Stimulated activated CD4-positive, alpha-beta T cell treated with anti-CD3 and anti-CD28 coated beads, Interleukin-4, amount 100 ng/mL, for 4 hours (primary cell): ENCODE results near the gene CD300E.
"Not testable (repeated sequence)": the region's sequence is repeated elsewhere in the genome, so short reads cannot be mapped to it uniquely, and the experiment has no call there.

Experiments
- DNase-seq, 2 experiments: peaks; one replicate each; pipeline ENCODE4 v3.0.0-alpha.2; 2020

Gene CD300E

DNA sequence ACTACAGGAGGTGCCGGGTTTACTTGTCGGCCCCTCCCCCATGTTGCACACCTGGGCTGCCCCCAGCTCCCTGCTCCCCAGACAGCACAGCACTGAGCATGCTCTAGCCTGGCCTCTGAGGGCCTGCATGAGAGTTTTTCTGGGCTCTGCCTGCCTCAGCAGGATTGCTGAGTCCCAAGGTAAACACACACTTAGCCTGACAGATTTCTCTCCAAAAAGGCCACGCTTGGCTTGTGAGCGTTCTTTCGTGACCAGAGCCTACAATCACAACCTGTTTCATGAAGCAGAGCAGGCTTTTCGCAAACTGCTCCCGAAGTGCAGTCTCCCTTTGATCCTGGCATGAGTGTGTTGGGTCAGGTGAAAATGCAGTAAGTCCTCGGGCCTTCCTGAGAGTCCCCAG is 9.8 kb upstream of the CD300E start:
- DNase-seq: no peak

DNA sequence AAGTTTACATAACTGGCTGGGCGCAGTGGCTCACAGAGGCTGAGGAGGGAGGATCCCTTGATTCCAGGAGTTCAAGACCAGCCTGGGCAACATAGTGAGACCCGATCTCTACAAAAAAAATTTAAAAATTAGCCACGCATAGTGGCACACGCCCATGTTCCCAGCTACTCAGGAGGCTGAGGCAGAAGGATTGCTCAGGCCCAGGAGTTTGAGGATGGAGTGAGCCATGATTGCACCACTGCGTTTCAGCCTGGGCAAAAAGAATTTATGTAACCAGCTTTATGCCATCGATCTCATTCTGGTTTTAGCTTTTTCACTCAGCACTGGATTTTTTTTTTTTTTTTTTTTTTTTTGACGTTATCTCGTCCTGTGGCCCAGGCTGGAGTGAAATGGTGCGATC is 9.1 kb upstream of the CD300E start:
- DNase-seq: no peak

DNA sequence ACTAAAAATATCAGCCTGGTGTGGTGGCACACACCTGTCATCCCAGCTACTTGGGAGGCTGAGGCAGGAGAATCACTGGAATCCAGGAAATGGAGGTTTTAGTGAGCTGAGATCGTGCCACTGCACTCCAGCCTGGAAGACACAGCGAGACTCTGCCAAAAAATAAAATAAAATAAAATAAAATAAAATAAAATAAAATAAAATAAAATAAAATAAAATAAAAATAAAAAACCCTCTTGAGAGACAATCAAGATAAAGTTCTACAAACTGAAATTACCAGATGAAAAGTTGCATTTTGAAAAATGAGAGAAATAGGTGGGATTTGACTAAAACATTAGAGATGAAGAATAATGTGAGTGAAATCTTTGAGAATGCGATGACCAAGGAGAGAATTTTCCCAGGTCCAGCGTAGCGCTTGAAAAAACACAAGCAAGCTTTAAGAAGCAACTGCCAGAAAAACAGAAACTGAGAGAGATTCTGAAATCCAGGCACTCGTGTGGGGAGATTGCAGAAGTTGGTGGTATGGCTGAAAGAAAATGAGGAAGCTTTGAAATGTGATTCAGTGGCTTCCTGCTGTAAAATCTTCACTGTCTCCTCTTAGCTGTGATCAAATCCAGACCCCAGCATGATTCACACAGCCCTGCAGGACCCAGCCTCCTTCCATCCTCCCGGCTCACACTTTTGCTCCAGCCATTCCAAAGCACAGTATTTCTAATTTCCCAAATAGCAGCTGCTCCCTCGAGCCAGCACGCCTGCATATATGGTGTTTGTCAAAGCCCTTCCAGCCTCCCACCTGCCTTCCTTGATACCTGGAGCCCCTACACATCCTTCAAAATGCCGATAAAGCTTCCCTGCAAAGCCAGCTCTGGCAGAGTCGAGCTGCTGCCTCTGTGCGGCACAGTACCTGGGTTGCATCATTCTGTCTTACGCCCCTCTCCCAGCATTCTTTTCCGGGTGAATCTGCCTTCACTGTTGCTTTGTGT is 8.2 kb upstream of the CD300E start:
- no peak for DNase-seq

DNA sequence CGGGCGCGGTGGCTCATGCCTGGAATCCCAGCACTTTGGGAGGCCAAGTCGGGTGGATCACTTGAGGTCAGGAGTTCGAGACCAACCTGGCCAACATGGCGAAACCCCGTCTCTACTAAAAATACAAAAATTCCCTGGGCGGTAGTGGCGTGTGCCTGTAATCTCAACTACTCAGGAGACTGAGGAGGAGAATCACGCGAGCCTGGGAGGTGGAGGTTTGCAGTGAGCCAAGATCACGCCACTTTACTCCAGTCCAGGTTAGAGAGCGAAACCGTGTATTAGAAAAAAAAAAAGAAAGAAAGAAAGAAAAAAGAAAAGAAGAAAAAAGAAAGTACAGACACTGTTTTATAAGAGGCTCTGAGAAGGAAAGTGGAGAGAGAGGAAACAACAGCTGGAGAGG is 6.7 kb upstream of the CD300E start:
- DNase-seq: not testable (repeated sequence)

DNA sequence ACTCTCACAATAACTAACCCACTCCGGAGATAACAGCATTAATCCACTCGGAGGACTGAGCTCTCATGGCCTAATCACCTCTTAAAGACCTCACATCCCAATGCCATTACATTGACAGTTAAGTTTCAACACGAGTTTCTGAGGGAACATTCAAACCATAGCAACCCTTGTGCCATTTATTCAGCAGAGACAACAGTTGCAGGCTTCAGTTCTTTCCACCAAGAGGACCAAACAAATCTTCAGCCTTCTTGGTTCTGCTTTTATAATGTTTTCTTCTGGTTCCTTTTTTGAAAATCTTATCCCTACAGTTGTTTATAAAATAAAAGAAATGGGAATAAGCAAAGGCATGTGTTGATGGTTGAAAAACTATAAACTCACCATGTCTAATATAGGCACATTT is 2.1 kb upstream of the CD300E start:
- DNase-seq: no peak

DNA sequence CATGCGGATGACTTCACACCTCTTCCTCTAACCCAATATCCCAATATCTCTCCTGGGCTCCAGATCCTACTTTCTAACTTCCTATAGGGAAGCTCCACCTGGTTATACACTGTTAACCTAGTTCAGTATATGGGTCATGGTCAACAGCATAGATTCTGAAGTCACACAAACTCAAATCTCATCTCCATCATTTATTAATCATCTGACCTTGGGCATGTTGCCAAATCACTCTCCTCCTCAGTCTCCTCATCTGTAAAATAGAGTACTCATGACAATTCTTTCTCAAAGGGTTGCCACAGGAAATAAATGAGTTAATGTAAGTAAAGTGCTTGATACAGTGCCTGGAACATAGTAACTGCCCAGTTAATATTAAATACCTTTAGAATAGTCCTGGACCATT is 593 bp upstream of the CD300E start:
- no peak for DNase-seq

DNA sequence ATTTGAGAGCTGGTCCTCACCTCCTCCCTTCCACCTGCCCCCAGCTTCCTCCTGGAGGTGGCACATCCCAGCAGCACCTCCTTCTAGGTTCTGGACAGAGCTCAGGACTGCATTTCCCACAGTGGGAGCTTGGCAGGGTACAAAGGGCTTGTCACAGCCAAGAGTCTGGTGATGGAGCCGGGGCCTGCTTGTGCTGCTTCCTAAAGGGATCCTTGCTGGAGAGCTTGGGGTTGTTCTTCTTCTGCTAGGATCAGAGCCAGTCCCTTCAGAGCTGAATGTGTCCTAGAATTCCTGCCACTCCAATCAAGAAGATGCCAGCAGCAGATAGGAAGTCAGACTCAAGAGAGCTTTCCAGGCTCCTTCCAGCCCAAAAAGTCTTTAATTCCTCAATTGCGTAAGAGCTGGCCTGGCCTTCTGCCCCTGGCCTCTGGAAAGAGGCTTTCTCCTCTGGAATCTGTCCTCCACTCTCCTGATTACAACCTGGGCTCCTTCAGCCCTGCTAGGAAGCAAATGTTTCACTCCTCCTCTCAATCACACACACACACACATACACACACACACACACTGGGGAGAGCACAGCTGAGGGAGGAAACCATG is 4.4 kb downstream of the CD300E start:
- no peak for DNase-seq

DNA sequence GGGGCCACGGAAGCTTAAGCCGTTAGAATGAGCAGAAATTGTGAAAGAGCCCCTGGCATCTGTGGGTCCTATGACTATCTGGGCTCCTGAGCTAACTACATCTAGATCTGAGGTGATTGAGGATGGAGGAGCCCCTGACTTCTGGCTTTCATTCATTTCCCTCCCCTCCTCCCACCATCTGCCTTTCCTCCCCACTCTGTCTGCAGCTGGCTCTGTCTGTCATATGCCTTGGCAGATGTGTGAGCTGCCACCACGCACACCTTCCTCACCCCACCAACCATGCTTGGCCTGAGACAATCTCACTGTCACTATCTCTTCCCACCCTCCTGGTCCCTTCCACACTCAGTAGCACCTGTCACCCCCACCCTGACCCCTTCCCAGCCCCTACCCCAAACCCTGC is 5.1 kb downstream of the CD300E start:
- DNase-seq: no peak

DNA sequence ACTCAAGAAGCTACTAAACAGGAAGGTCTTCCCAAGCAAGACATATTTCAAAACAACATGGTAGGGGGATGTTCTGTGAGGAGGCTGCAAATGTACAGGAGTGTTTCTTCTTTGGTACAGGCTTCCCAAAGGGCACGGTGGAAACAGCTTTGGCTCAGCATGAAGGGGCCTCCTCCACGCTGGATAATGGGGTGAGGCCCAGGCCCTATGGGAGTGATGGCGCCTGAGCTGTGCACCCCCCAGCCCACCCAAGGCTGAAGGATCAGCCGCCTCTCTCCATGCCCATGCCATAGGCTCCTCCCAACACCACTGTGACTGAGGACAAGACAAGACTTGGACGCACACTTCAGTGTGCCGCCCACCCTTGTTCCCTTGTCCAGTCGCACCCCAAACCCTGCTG is 6.8 kb downstream of the CD300E start:
- DNase-seq: no peak

DNA sequence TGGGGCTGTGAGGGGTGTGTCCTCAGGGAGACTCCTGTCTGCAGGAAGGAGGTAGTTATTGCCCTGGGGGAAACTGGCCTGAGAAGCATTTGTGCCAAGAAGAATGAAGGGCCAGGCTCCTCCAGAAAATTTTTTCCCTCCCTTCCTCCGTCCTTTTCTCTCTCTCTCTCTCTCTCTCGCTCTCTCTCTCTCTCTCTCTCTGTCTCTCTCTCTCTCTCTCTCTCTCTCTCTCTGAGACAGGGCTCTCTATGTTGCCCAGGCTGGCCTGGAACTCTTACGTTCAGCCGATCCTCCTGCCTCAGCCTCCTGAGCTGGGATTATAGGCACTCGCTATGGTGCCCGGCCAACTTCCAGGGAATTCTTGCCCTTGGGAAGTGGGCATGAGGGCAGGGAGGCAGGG is 11.5 kb downstream of the CD300E start:
- no peak for DNase-seq

DNA sequence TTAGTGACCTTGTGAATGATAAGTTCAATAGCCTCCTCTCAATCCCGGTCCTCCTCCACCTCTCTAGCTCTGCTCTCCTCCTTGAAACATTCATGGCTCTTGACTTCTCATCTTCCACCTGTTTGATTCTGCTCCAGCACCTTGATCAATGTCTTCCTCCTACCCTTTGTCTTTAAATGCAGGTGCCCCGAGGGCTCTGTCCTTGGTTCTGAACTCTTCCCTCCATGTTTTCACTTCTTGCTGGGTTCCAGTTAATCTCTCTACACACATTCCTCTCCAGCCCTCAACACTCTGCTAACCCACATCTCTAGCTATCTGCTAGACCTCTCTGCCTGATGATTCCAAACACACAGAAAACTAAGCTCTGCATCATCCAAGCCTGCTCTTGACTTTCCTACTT is 13.4 kb downstream of the CD300E start:
- no peak for DNase-seq

DNA sequence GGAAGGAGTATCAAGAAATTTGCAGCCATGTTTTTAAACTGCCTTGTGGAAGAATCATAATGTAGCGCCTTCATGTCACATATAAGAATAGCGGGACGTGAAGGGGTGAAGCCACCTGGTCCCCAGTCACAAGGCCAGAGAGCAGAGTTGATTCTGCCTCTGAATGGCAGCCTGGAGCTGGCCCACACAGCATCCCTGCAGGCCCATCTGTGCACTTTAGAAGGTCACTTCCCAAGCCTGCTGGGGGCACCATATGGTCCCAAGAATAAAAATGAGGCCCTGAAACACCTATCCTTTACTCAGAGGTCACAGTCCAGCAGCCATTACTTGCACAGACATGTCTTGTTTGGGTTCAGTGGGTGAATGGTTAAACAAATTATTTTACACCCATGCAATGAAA is 15.0 kb downstream of the CD300E start:
- no peak for DNase-seq

DNA sequence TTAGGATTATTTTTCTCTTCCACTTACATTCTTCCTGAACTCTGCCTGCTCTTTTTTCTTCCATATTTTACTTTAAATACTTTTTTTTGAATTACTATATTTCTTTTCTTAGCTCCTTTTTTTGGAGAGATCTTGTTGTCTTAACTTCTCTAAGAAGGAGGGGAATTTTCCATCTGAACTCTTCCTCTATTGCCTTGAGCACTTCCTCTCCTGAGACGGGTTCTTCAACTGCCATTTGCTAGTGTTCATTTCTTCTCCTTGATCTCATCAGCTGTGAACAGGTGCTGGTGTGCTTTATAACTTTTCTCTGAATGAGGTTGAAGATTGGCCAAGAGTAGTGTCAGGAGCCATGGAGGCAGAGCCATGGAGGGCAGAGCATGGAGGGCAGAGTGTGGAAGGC is 16.3 kb downstream of the CD300E start:
- DNase-seq: no peak

DNA sequence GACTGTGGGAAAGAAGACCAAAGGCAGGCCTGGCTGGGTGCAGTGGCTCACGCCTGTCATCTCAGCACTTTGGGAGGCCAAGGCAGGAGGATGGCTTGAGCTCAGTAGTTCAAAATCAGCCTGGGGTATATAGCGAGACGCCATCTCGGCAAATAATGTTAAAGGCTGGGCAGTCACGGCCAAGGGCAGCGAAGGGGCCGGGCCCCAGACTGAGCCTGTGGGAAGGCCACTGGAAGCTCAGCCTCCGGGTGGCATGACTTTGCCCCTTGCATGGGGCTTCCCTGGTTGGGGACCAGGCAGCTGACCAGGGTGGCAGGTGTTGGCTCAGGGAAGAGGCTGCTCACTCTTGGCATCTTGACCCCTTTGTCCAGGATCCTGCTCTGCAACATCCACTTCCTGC is 17.5 kb downstream of the CD300E start:
- DNase-seq: no peak

DNA sequence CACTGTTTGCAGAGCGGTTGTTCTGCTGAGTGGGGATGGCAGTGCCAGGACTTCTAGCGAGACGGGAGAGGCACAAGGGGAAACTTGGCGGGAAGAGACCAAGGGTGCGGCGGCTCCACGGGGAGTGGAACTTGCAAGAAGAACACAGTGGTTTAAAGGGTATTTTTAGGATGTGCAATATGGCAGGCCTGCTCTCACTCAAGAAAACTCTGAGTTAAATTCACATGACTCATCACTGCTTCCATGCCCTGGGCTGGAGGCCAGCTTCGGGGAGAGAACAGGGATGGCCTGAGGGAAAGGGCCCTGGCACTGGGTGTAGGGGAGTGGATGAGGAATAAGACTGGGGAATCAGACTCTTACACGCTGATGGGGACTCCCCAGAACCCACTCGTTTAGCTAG is 18.2 kb downstream of the CD300E start:
- no peak for DNase-seq

DNA sequence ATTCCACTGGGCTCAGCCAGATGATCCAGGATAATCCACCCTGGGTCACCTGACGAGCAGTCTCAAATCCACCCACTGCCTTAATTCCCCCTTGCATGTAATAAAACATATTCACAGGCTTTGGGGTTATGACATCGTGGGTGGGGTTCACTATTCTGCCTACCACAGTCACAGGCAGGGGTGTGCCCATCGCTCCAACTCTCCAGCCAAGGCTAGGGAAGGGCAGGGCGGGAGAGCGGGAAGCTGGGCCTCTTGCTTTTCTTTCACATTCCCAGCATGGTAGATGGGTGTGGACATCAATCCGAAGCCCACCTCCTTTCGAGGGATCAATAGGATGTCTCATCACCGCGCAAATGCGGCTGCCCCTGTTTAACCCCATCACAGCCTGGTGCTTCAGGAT is 18.8 kb downstream of the CD300E start:
- DNase-seq: no peak

DNA sequence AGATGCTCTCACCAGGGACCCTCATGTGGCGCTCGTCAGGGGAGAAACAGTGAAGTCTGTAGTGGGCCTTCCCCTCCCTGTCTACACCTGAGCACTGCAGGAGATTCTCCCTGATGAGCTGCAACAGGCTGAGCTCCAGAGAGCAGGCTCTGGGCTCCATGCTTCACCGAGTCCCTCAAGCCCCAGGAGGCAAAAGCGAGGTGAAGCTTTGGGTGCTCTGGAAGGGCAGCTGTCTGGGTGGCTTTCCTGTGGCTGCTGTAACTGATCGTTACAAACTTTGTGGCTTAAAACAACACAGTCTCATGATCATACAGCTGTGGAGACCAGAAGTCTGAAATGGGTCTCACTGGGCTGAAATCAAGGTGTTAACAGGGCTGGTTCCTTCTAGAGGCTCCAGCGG is 19.3 kb downstream of the CD300E start:
- no peak for DNase-seq

DNA sequence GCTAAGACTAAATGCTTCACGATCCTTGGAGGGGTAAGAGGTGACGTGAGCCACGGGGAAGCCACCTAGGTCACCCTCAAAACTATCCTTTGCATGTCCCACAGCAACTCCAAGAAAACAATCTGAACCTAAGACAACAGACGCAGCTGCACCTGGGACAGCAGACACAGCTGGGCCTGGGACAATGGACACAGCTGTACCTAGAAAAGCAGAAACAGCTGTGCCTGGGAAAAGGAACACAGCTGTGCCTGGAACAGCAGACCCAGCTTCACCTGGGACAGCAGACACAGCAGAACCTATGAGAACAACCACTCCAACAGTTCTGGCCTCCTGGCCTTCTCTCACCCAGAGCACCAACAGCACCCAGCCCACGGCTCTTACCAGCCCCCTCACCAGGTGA is 19.8 kb downstream of the CD300E start:
- DNase-seq: no peak

DNA sequence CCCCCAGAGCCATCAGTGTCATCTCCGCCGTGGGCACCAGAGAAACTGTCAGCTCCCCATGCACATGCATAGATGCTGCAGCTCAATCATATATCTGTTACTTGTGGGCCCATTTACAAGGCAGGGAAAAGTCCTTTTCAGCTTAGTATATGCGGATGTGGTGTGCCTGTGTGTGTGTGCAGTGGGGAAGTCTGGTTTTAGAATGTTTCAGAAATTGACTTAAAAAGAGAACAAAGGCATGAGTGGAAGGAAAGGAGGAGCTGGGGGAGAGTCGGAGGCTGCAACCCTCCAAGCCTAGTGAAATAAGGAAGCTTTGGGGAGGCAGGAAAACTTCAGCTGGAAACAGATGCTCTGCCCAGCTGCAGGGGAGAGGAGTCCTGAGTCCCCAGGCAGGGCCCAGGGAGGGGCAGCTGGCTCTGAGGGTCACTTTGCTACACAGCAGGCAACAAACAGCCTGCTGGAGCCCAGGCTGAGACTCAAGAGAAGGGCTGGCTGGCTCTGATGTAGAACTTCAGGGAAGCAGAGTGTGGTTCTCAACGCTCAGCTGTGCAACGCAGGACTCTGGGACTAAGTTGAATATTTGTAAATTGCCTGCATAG is 20.4 kb downstream of the CD300E start:
- DNase-seq: no peak

DNA sequence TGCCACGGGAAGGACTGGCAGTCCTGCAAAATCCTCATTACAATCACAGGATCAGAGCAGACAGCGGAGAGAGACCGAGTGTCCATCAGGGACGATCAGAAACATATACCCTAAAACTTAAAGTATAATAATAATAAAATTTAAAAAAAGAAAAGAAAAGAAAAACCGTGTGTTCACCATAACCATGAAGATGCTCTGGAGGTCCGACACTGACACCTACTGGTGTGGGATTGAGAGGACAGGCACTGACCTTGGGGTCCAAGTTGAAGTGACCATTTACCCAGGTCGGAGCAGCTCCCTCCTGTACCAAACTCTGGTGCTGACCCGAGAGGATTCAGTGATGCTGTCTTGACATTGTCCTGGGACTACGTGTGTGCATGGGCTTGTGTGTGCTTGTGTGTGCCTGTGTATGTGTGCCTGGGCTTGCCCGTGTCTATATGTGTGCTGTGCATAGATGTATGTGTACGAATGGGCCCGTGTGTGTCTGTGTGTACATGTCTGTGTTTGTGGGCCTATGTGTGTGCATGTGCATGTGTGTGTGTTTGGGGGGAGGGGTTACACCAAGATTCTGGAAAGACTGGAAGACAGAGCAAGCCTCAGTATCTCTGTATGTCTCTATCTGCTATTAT is 21.5 kb downstream of the CD300E start:
- DNase-seq: no peak

DNA sequence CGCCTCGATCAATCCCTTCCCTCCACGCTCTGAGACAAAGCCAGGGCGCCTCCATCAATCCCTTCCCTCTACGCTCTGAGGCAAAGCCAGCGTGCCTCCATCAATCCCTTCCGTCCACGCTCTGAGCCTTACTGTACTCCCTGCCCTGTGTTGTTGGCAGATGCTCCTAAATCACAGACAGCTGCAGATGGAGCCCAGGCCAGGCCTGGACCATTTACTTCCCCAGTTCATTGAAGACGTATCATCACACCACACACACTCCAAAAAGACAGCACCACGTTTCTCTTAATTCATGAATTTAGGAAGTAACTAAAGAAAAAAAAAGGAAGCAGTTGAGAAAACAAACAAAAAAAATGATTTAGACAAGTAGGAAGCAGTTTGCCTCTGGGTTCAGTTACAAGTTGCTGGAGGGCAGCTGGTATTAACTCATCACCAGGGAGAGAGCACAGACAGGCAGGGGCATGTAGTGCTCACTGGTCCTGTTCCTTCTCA is 24.0 kb downstream of the CD300E start:
- DNase-seq: no peak

DNA sequence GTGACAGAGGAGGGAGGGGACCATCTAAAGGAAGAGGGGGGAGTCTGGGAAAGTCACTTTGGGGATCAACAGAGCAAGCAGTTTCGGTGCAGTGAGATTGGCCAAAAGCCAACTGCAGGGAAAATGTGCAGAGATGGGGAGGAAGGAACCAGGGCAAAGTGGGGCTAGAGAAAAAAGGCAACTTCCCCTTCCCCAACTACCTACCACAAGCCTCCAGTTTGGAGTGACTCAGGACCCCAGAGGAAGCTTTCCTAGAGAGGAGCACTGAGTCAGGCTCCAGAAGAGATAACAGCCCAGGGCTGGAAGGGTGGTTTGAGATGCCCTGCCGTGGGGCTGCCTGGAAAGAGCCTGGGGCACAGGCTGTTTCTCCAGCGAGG is 24.5 kb downstream of the CD300E start:
- DNase-seq: no peak

DNA sequence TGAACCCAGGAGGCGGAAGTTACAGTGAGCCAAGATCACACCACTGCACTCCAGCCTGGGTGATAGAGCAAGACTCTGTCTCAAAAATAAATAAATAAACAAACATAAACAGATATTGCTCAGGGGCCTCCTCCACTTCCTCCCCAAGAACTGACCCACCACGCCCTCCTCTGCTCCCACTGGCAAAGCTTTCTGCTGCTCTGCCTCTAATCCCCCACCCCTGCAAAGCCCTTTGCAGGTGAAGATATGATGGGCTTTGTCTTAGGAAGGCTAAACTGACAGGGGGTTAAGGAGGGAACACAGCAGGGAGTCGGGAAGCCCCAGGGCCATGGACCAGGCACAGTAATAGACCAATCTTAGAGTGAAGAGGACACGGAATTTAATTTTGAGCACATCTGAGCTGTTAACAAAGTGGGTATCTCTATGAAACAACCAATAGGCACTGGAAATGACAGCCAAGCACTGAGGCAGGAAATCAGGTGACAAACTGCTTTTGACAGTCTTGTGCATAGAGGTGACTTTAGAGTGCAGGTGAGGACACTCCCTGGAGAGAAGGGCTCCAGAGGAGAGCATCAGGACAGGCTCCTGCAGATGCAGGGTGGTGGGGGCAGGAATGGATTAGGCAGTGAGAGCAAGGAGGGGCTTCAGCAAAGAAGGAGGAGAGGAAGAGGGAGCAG is 25.1 kb downstream of the CD300E start:
- DNase-seq: no peak
